ENCODE data around the gene CCDC12. TPM values are rescaled to one million over a fixed set of nuclear protein-coding genes. Genes with fewer than 3 reads are reported as not detected.

CCDC12 gene
- total RNA-seq, 1 donor from 2014 or later, result 72.0 TPM

DNA sequence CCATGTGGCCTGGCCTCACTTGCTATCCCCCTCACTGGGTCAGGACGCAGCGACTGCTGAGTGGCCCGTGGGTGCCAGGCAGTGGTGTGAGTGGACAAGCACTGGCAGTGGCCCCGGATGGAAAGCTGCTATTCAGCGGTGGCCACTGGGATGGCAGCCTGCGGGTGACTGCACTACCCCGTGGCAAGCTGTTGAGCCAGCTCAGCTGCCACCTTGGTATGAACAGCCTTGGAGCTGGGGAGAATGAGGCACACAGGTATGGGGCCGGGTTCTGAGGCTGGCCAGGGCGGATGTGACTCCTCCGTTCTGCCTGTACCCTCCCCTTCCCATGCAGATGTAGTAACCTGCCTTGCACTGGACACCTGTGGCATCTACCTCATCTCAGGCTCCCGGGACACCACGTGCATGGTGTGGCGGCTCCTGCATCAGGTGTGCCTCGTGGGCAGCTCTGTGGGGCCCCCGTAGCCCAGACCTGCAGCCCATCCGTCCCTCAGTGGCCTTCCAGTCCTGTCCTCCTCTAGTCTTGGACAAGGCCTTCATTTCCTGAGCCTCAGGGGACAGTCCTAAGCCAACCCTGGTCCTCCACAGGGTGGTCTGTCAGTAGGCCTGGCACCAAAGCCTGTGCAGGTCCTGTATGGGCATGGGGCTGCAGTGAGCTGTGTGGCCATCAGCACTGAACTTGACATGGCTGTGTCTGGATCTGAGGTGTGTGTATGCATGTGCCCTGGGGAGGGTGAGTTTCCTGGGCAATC, 31.1 kb upstream of the CCDC12 start:
- peak; percentile 40 for DNase-seq (ENCODE audit: low spot score)

DNA sequence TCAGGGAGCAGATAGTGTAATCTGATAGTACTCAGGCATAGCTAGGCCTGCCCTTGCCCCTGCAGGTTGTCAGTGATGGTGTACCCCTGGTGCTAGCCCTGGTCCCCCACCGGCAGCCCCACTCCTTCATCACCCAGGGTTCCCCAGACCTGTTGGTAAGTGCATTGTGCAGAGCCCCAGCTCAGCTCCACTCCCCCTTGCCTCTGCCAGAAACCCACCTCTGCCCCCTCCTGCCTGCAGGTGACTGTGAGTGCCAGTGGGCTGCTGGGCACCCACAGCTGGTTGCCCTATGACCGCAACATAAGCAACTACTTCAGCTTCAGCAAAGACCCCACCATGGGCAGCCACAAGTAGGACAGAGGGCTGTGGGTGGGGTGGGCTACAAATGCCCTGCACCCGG, 30.5 kb upstream of the CCDC12 start:
- no peak for DNase-seq (ENCODE audit: low spot score)

DNA sequence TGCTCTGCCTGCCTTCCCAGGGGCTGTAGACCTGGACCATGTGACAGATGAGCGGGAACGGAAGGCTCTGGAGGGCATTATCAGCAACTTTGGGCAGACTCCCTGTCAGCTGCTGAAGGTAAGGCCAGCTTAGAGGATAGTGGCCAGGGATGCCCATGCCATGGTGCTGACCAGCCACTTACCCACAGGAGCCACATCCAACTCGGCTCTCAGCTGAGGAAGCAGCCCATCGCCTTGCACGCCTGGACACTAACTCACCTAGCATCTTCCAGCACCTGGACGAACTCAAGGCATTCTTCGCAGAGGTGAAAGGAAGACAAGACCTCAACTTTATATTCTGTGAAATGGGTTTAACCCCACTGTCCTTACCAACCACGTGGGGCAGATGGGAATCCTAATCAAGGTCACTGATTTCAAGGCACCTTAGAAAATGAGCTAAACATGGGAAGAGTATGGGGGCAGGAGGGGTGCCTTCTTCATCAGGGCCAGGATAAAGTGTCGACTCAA, 29.7 kb upstream of the CCDC12 start:
- no peak for DNase-seq (ENCODE audit: low spot score)

DNA sequence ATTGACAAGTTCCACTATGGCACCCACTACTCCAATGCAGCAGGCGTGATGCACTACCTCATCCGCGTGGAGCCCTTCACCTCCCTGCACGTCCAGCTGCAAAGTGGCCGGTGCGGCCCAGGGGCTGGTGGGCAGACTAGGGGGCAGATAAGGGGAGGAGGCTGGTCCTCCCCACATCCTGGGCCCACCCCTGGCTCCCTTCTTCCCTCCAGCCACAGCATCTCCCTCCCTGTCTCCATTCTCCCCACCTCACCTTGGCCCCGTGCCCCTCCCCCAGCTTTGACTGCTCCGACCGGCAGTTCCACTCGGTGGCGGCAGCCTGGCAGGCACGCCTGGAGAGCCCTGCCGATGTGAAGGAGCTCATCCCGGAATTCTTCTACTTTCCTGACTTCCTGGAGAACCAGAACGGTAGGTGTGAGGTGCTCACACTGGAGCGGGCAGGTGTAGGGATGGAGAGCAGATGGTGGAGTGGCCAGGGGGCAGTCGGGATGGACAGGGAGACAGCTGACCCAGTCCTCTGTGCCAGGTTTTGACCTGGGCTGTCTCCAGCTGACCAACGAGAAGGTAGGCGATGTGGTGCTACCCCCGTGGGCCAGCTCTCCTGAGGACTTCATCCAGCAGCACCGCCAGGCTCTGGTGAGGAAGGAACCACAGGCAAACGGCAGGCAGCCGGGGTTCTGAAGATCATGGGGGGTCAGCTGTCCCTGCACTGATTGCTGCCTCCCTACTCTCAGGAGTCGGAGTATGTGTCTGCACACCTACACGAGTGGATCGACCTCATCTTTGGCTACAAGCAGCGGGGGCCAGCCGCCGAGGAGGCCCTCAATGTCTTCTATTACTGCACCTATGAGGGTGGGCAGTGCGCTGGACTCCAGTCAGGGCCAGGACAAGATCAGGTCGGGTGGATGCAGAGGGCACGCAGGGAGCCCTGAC, 28.9 kb upstream of the CCDC12 start:
- DNase-seq (ENCODE audit: low spot score), result no peak

DNA sequence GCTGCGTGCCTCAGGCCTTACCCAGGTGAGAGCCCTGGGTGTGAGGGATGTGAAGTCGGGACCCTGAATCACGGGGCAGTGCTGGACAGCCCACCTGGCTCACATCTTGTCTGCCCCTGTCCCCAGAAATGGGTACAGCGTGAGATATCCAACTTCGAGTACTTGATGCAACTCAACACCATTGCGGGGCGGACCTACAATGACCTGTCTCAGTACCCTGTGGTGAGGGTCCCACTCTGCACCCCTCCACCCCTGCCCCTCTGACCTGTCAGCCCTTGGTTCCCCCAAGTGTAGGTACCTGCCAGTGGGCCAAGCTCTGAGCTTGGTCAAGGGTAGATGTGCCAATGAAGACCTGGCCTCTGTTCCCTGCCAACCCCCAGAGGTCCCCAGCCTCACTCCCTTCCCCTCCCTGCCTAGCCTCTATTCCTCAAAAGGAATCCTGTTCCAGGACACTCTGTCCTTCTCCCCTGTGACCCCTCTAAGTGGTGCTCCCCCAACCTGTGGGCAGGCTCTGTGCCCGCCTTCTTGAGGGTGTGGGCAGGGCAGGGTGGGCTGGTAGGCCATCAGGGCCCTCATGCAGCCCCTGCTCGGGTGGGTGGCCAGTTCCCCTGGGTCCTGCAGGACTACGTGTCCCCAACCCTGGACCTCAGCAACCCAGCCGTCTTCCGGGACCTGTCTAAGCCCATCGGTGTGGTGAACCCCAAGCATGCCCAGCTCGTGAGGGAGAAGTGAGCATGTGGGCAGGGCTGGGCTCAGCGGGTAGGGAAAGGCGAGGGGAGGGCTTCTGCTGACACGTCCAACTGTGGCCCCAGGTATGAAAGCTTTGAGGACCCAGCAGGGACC, 28.0 kb upstream of the CCDC12 start:
- no peak for DNase-seq (ENCODE audit: low spot score)

DNA sequence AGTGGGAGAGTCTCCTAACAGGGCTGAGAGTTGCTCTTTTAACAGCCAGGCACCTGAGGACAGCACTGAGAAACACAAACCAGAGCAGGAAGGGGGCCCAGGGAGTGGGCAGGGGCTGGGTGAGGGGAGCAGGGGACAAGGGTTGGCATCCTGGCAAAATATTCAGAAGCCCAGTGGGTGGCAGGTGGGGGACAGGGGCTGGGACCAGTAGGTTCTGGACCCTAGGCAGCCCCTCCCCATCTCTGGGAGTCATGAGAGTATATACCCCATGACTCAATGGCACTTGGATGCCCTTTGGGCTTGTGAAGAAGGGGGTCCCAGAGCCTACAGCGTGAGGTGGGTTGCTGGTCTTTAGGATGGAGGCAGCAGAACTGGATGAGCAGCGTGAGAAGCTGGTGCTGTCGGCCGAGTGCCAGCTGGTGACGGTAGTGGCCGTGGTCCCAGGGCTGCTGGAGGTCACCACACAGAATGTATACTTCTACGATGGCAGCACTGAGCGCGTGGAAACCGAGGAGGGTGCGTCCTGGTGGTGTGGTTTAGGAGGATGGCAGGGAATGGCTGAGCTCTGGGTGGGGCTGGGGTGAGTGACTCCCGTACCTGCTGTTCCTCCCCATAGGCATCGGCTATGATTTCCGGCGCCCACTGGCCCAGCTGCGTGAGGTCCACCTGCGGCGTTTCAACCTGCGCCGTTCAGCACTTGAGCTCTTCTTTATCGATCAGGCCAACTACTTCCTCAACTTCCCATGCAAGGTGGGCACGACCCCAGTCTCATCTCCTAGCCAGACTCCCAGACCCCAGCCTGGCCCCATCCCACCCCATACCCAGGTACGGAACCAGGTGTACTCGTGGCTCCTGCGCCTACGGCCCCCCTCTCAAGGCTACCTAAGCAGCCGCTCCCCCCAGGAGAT, 27.2 kb upstream of the CCDC12 start:
- no peak for DNase-seq (ENCODE audit: low spot score)

DNA sequence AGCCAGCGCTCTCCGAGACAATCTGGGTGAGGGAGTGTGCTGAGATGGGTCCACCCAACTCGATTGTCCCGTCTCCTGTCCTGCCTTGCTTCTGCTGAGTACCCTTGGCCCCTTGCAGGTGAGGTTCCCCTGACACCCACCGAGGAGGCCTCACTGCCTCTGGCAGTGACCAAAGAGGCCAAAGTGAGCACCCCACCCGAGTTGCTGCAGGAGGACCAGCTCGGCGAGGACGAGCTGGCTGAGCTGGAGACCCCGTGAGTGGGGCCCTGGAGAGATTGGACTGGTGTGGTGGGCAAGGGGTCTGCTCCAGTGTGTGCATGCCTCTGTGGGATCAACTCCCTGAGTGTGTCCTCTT, 26.5 kb upstream of the CCDC12 start:
- no peak for DNase-seq (ENCODE audit: low spot score)

DNA sequence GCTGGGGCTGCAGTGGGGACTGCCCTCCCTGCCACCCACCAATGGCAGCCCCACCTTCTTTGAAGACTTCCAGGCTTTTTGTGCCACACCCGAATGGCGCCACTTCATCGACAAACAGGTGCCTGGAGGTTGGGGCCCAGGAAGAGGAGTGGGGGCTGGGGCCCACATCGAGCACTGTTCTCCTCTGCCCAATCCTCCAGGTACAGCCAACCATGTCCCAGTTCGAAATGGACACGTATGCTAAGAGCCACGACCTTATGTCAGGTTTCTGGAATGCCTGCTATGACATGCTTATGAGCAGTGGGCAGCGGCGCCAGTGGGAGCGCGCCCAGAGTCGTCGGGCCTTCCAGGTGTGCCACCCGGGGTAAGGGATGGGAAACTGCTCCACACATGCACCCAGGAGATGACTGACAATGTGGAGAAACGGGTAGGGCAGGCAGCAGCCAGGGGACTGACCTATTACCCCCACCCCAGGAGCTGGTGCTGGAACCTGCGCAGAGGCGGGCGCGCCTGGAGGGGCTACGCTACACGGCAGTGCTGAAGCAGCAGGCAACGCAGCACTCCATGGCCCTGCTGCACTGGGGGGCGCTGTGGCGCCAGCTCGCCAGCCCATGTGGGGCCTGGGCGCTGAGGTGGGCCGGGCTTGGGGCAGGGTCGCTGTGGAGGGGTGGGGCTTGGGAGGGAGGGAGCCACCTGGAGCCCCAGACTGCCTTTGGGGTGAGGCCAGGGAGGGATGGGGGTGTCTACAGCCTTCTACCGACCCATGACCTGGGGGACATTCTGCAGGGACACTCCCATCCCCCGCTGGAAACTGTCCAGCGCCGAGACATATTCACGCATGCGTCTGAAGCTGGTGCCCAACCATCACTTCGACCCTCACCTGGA, 25.9 kb upstream of the CCDC12 start:
- DNase-seq (ENCODE audit: low spot score), result no peak

DNA sequence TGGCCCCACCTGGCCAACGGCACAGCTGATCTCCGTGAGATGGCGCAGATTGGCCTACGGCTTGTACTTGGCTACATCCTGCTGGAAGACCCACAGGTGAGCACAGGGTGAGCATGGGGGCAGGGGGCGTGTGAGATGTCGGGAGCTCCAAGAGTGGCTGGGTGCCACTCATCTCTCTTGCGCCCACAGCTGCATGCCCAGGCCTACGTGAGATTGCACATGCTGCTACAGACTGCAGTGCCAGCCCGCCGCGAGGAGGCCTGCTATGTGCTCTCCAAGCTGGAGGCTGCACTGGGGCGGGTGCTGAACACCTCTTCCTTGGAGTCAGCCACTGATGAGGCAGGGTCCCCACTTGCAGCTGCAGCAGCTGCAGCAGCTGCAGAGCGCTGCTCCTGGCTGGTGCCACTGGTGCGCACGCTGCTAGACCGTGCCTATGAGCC, 25.2 kb upstream of the CCDC12 start:
- DNase-seq (ENCODE audit: low spot score), result no peak

DNA sequence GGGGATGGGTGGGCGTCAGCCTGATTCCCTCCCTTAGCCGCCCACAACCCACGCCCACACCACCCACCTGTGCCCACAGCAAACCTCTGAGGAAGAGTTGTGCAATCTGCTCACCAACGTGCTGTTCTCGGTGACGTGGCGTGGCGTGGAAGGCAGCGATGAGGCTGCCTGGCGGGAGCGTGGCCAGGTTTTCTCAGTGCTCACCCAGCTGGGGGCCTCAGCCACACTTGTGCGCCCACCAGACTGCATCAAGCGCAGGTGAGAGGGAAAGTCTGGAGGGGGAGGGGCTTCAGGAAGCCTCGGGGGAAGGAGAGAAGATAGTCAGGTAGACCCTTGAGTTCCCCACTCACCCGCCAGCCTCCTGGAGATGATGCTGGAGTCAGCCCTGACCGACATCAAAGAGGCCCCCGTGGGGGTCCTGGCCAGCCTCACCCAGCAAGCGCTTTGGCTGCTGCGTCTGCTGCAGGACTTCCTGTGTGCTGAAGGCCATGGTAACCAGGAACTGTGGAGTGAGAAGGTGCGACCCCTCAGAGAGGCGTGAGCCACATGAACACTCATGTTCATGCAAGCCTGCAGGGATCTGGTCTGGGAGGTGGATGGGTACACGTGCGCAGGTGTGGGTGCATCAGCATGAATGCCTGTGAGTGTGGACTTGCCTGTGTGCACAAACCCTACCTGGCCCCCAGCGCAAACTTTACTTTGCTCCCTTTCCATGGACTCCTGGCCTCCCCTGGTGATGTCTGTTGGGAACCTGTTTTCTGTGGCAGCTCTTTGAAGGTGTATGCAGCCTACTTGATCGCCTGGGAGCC, 24.6 kb upstream of the CCDC12 start:
- no peak for DNase-seq (ENCODE audit: low spot score)

DNA sequence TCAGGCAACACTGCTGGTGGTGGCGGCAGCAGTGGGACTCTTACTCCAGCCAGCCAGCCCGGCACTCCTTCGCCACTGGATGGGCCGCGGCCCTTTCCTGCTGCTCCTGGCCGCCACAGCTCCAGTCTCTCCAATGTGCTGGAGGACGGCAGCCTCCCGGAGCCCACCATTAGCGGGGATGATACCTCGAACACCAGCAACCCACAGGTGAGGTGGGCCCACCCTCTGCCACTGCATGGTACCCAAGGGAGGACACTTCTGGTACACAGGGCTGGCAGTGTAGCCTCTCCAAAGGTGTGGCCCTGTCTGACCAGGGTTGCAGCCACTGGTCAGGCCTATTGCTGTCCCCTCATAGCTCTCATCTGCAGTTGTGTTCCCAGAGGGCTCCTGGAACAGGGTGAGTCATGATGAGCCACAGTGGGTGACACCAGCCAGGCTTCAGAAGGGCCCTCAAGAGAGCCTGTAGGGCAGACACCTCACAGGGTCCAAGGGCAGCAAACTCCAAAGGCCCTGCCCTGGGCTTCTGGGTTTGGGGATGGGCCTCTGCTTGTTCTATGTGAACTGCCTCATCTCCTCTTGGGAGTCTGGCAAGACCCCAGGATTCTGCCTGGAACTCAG, 23.8 kb upstream of the CCDC12 start:
- no peak for DNase-seq (ENCODE audit: low spot score)

DNA sequence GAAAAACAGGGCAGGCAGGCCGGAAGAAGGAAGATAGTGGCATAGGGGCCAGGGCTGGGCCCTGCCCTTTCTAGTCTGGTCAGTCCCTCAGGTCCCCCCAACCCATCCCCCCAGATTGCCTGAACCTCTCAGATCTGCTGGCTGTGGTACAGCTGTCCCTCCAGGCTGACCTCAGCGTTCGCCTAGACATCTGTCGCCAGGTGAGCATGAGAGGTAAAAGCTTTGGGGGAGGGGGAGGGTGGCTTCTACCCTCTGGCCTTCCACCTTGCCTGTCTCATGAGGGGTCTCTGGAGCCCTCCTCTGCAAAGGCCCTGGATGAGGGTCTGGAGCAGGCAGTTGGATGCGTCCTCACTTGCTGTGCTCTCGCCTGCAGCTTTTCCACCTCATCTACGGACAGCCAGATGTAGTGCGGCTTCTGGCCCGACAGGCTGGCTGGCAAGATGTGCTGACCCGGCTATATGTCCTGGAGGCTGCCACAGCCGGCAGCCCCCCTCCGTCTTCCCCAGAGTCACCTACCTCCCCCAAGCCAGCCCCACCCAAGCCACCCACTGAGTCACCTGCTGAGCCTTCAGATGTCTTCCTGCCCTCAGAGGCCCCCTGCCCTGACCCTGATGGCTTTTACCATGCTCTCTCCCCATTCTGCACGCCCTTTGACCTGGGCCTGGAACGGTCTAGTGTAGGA, 23.1 kb upstream of the CCDC12 start:
- DNase-seq (ENCODE audit: low spot score), result no peak

DNA sequence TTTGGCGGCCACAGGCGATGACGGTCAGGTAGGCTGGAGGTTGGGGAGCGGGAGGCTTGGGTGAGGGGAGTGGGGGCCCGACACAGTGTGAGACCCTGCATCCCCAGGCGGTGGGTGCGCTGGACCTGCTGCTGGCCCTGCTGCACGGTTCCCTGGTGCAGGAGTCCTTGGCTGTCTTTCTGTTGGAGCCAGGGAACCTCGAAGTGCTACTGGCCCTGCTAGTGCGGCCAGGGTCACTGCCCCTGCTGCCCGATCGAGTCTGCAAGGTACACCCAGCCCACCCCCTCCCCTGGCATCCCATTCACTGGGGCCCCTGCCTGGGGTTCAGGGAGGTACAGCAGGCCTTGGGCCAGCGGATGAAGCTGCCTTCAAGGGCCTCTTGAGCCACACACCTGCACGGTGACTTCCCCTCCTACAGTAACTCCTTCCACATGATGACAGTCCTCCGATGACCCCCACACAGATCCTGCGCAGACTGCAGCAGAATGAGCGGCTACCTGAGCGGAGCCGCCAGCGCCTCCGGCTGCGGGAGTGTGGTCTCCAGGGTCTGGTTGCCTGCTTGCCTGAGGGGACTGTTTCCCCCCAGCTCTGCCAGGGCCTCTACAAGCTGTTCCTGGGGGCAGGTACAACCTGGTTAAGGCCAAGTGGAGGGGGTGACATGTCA, 22.4 kb upstream of the CCDC12 start:
- DNase-seq (ENCODE audit: low spot score), result no peak

DNA sequence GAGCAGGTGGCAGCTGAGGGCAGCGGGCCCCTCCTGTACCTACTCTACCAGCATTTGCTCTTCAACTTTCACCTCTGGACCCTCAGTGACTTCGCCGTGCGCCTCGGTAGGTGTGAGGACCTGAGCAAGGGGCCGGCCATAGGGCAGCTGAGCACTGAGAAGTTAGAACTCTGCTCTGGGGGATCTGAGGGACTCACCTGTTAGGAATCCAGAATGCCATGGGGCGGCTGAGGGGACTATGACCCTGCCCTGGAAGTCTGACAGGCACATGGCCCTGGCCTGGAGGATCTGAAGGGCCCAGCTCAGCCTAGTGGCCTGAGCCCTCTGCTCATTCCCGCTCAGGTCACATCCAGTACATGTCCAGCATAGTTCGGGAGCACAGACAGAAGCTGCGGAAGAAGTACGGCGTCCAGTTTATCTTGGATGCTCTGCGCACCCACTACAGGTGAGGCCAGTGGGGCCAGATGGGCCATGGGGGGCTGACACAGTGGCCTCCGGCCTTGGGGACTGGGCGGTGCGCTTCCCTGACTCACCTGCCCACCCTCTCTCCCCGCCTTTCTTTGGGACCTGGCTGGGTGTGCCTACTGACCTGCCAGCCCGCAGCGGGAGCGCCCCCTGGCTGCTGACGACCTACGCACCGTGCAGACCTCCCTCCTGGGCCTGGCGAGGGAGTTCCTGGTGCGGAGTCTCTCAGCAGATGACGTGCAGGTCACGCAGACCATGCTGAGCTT, 21.7 kb upstream of the CCDC12 start:
- DNase-seq (ENCODE audit: low spot score), result no peak

DNA sequence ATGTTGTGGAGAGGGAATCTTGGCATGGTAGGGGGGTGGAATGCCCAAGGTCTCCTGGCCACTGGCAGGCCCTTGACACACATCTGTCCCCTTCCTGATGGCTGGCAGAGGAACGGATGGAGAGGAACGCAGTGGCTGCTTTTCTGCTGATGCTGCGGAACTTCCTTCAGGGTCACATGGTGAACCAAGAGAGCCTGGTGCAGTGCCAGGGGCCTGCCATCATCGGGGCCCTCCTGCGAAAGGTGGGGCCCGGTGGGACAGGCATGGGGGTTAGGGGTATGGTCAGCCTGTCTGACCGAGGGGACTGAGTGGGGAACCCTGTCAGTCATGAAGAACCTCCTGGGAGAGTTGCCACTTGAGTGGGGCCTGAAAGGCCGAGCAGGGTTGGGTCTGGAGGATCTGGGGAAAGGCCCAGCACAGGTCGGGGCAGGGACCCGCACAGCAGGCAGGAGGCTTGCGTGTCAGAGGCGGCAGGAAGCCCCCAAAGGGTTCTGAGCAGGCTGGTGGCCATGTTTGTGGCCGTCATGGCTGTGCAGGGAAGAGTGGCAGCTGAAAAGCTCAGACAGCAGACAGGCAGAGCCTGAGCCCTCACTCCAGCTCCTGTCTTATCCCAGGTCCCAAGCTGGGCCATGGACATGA, 21.0 kb upstream of the CCDC12 start:
- no peak for DNase-seq (ENCODE audit: low spot score)

All from ureter (tissue), 1 donor.